Measurements from ENCODE around the gene UNC119B.

DNA sequence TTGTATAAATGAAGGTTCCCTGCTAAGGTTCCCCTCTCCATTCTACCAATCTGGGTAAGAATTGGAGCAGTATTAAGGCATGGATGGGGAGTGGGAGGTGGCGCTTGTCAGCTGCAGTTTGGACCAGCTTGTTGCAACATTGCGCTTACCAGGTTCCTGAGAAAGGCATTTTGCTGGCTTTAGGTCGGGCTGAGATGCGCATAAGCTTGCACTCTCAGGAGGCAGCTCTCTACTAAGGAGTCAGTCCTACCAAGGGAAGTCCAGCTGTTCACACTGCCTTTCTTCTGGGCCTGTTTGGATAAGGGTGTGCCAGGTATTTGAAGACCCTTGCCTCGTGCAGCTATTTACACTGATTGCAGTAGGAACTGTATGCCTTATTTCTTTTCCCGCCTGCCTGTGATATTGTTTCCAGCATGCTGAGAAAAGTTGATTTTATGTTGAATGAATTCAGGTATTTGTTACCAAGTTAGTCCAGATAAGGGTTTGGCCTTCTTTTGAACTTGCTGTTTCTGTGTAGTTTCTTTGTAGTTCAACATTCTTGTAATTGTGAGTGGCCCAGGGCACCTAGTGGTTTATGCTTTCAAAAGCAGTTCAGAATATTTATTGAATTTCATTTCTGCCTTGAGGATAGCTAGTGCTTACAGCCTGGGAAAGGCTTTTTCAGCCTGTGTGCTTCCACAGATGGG lies 20.7 kb upstream of the UNC119B start:
- TF ChIP-seq, protein P1, sequence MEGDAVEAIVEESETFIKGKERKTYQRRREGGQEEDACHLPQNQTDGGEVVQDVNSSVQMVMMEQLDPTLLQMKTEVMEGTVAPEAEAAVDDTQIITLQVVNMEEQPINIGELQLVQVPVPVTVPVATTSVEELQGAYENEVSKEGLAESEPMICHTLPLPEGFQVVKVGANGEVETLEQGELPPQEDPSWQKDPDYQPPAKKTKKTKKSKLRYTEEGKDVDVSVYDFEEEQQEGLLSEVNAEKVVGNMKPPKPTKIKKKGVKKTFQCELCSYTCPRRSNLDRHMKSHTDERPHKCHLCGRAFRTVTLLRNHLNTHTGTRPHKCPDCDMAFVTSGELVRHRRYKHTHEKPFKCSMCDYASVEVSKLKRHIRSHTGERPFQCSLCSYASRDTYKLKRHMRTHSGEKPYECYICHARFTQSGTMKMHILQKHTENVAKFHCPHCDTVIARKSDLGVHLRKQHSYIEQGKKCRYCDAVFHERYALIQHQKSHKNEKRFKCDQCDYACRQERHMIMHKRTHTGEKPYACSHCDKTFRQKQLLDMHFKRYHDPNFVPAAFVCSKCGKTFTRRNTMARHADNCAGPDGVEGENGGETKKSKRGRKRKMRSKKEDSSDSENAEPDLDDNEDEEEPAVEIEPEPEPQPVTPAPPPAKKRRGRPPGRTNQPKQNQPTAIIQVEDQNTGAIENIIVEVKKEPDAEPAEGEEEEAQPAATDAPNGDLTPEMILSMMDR (IDR thresholded peaks at IDR 0.05), result no peak
- TF ChIP-seq POLR2A (IDR thresholded peaks at IDR 0.05) (no peak), POLR2AphosphoS5 (IDR thresholded peaks at IDR 0.05) (no peak)
